Ovary (tissue), 3 donors: ENCODE results near the gene MAP4K4.

Experiments used
- EP300 ChIP-seq: sonication (generic); formaldehyde crosslinking; IDR thresholded peaks from one replicate; pipeline ENCODE4 v1.6.1; 2017; ENCODE audit warnings: antibody characterized with exemption
- POLR2A ChIP-seq: fragments of 450-650 bp; IDR thresholded peaks from one replicate; pipeline ENCODE4 v1.6.1; 2017; ENCODE audit warnings: antibody characterized with exemption, mild to moderate bottlenecking, moderate library complexity
- TF ChIP-seq, protein P1 (sequence below), 3 donors: fragments of 450-650 bp in 2 of 3; fragments of 200-600 bp in 1 of 3; IDR thresholded peaks; one replicate each; pipeline versions ENCODE4 v1.5.1 to v1.8.0; 2016 to 2022; ENCODE audit warnings: antibody characterized with exemption in 3 of 3, mild to moderate bottlenecking in 1 of 3
- donor health status: DM: no; HTN: no; CAD: no.

DNA sequence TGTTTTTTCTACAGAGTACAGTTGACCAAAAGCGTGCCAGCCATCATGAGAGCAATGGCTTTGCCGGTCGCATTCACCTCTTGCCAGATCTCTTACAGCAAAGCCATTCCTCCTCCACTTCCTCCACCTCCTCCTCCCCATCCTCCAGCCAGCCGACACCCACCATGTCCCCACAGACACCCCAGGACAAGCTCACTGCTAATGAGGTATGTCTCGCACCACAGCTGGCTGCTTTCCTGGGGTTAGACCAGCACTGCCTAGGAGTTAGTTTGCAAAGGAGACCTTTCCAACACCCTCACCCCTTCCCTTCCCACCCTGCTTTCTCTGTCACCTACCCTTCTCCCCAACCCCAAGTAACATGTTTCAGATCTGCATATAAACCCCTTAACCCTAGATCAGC lies 174.0 kb downstream of the MAP4K4 start:
- TF ChIP-seq, protein P1, sequence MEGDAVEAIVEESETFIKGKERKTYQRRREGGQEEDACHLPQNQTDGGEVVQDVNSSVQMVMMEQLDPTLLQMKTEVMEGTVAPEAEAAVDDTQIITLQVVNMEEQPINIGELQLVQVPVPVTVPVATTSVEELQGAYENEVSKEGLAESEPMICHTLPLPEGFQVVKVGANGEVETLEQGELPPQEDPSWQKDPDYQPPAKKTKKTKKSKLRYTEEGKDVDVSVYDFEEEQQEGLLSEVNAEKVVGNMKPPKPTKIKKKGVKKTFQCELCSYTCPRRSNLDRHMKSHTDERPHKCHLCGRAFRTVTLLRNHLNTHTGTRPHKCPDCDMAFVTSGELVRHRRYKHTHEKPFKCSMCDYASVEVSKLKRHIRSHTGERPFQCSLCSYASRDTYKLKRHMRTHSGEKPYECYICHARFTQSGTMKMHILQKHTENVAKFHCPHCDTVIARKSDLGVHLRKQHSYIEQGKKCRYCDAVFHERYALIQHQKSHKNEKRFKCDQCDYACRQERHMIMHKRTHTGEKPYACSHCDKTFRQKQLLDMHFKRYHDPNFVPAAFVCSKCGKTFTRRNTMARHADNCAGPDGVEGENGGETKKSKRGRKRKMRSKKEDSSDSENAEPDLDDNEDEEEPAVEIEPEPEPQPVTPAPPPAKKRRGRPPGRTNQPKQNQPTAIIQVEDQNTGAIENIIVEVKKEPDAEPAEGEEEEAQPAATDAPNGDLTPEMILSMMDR (IDR thresholded peaks at IDR 0.05), result no peak
- TF ChIP-seq POLR2A, result no peak
- TF ChIP-seq EP300, result no peak
